ENCODE results near the gene RAP1B. TPM values are rescaled to one million over a fixed set of nuclear protein-coding genes. Genes with fewer than 3 reads are reported as not detected.

RAP1B gene
- total RNA-seq = 66.4 TPM

DNA sequence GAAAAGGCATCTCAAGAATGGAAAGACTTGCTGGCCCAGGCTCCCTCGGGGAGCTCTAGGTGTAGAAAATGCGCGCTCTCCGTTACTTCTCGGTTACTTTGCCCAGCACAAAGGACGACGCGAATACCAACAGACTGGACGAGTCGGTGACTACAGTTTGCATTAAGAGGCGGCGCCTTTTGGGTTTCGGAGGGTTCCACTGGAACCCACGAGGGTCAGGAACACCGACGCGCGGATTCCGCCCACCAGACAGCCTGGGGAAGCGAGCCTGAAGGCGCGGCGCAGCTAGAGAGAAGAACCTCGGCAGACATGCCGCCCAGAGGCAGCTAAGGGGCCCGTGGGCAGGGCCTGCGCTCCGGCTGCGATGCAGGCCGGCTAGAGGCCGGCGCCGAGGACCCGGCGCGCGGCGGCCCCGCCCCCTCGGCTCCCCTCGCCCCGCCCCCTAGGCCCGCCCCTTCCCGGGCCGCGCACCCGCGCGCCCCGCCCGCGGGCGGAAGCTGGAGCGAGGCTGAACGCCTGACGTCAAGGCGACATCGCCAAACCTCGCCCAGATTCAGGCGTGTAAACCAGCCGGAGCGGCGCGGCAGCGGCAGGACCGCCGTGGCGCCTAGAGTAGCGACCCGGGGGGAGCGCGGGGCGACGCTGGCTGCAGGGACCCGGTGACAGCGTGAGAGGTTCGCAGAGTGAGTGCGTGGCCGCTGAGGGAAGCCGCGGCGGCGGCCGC is at the start of gene RAP1B:
TSS of gene RAP1B (plus strand) at position 530 of the 724 bp plus-strand sequence. CDS start 37,826 bp downstream, outside the sequence.
- FAIRE-seq (no peak), DNase-seq (ENCODE audit: low spot score in 2 of 2) (peak; percentile 95)

DNA sequence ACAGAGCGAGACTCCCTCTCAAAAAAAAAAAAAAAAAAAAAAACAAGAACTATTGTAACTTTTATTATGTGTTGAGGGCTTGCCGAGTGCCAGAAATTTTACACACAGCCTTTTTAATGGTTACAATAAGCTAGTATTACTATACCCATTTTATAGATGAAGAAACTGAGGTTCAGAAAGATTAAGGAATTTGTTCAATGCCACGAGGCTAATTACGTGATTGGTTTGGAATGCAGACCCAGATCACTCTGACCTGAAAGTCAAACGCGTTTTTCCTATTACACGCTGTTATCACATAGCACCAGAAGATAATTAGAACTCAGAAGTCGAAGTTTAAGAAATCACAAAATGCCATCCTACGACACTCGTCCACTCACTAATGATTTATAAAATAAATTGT is 48.9 kb upstream of the RAP1B start:
- DNase-seq (ENCODE audit: low spot score in 2 of 2) = no peak
- no peak for FAIRE-seq

- DNase-seq (ENCODE audit: low spot score in 2 of 2) (no peak), FAIRE-seq (no peak)
Measured at GRCh38 chr12:68564166-68564565, 46.5 kb upstream of the RAP1B start.

DNA sequence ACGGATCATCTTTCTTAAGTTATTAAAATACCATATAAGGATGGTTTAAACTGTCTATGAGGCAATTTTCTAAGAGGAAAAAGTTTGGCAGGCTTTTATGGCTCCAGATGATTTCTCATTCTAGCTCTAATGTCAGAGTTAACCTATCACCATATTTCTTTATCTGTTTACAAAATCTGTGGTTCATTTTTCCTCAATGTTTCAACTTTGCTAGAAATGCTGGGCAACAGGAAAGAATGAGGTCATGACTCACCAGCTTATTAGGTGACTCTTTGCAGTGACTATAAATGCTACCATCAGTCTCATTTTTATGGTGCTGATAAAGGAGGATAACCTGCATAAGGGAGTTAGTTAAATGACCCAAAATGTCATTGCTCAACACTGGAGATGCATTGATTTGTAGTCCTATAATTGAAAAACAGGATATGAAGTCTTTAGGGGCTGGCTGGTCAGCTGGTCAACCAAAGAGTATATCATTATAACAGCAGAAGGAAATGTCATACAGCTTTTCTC is 45.3 kb upstream of the RAP1B start:
- FAIRE-seq (no peak), DNase-seq (ENCODE audit: low spot score in 2 of 2) (no peak)

DNA sequence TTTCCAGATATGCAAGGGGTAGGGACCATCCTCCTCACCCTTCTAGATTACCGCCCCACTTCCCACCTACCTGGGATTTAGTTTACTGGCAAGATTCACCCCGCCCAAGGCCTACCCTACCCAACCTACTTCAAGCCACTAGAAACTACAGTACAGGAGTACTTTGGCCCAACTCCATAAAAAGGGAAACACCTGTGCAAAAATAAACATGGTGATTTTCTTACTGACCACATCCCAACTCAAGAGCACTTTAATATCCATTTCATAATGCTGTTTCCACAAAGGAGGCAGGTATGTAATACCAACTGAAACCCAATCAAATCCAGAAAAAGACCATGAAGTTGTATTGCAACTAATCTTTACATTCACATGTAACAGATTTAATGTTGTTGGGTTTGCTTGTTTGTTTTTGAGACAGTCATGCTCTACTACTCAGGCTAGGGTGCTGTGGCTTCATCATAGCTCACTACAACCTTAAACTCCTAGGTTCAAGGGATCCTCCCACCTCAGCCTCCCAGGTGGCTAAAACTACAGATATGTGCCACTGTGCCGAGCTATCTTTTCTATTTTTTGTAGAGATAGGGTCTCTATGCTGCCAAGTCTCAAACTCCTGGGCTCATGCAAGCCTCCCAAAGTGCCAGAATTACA is 41.7 kb upstream of the RAP1B start:
- no peak for FAIRE-seq
- DNase-seq (ENCODE audit: low spot score in 2 of 2) = no peak

DNA sequence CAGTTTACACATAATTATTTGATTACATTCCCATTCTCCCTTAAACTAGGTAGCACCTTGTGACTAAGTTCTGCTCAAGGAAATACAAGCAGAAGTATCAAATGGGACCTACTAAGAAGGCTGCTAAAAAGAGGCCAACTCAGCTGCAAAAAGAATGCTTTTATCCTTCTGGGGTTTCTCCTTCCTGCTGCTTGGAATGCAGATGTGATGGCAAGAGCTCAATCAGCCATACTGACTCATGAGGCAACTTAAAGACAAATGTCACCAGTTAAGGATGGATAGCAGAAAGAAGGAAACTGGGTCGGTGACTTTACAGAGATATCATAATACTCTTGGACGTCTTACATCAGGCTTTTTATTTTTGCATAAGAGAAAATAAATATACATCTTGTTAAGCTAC is 38.0 kb upstream of the RAP1B start:
- DNase-seq (ENCODE audit: low spot score in 2 of 2) = no peak
- no peak for FAIRE-seq

- FAIRE-seq (no peak), DNase-seq (ENCODE audit: low spot score in 2 of 2) (no peak)
Measured at GRCh38 chr12:68573406-68573805, 37.3 kb upstream of the RAP1B start.

DNA sequence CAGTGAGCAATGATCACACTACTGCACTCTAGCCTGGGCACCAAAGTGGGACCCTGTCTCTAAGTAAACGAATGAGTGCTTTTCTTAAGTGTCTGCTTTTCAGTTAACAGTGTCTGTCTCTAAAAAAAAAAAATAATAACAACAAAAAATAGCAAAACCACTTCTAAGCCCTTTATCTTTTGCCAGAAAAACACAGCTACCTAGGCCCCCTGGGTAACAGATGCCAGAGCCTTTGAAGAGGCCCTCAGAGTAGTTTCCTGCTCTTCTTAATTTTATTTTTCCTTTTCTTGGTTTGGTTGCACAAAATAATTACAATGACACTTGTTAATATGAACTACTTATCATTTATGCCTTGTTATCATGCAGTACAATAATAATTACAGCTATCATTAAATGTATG is 32.8 kb upstream of the RAP1B start:
- DNase-seq (ENCODE audit: low spot score in 2 of 2) = no peak
- no peak for FAIRE-seq

GRCh38 chr12:68578765-68579164 is 31.9 kb upstream of the RAP1B start:
- DNase-seq (ENCODE audit: low spot score in 2 of 2) = no peak
- FAIRE-seq = no peak

GRCh38 chr12:68579254-68579653 is 31.4 kb upstream of the RAP1B start:
- DNase-seq (ENCODE audit: low spot score in 2 of 2) (no peak), FAIRE-seq (no peak)

DNA sequence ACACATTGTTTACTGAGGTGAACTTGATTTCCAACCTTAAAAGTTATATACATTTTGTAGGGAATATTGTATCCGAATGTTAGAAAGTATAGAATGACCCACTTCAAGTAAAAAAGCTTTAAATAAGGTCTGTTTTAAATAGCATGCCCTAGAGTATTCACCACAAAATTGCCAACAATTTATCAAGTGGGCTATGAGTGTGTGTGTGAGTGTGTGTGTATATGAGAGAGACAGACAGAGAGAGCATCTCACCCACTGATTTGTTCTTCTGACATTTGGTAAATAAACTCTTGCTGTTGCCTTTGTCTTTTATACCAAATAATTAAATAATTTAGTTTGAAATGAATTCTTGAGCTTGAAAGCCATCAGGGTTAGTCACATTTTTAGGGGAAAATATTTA is 29.8 kb upstream of the RAP1B start:
- no peak for DNase-seq (ENCODE audit: low spot score in 2 of 2)
- no peak for FAIRE-seq

DNA sequence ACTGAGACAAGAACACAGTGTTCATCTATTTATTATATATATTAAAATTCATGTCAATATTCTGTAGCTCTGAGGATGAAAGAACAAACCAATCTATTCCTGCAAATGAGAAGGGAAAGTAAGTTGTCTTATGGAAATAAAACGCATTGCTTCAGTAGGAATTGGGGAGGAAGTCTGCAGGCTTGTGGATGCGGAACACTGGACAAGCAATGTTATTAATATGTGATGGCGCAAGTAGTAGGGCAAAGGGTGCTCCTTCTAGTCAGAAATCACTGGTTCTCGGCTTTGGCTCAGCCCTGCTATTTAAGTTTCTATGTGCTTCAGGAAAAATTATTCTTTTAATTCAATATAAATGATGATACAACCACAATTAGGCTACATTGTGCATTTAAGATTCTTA is 28.8 kb upstream of the RAP1B start:
- DNase-seq (ENCODE audit: low spot score in 2 of 2) (no peak), FAIRE-seq (no peak)

GRCh38 chr12:68585966-68586365 is 24.7 kb upstream of the RAP1B start:
- DNase-seq (ENCODE audit: low spot score in 2 of 2) = no peak
- no peak for FAIRE-seq

GRCh38 chr12:68587448-68587873 is 23.2 kb upstream of the RAP1B start:
- no peak for DNase-seq (ENCODE audit: low spot score in 2 of 2)
- no peak for FAIRE-seq

- no peak for DNase-seq (ENCODE audit: low spot score in 2 of 2)
- no peak for FAIRE-seq
Measured at GRCh38 chr12:68589194-68589593, 21.5 kb upstream of the RAP1B start.

- DNase-seq (ENCODE audit: low spot score in 2 of 2) = no peak
Measured at GRCh38 chr12:68591734-68592418, 18.8 kb upstream of the RAP1B start.

GRCh38 chr12:68595241-68595640 is 15.5 kb upstream of the RAP1B start:
- no peak for DNase-seq (ENCODE audit: low spot score in 2 of 2)
- no peak for FAIRE-seq

More at GRCh38 chr12:68591734-68592418, 18.8 kb upstream of the RAP1B start:
- FAIRE-seq = no peak

- FAIRE-seq (no peak), DNase-seq (ENCODE audit: low spot score in 2 of 2) (no peak)
Measured at GRCh38 chr12:68601767-68602166, 8.9 kb upstream of the RAP1B start.

DNA sequence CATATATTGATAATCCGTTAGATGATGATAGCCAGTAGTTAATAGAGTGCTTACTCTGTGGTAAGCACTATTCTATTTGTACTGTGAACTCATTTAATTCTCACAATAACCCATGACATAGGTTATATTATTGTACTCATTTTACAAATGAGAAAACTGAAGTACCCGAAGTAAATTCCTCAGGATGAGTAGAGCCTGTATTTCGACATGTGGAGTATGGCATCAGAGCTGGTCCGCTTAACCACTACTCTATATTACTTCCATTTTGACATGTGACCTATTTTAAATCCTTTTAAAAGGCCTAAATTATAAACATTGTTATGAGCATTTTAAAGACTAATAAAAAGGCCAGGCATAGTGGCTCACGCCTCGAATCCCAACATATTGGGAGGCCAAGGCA is 8.0 kb upstream of the RAP1B start:
- no peak for FAIRE-seq
- DNase-seq (ENCODE audit: low spot score in 2 of 2) = no peak

DNA sequence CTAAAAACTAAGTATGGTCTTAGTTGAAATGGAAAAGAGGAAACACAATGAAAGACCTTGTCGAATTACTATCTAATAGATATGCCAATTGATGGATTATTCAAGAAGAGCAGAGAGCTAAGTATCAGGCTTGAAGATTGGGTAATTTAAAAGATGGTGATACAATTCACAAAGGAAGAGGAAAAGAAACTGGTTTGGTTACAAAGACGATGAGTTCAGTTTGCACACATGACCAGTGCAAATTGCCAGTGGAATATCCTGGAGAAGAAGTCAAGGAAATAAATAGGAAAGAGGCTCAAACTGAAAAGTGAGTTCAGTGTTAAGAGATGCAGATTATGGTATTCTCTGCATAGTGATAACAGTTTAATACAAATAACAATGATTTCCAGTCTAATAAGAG is 2.5 kb upstream of the RAP1B start:
- FAIRE-seq (no peak), DNase-seq (ENCODE audit: low spot score in 2 of 2) (no peak)

GRCh38 chr12:68609998-68610369 is 715 bp upstream of the RAP1B start:
- DNase-seq (ENCODE audit: low spot score in 2 of 2) = no peak
- FAIRE-seq = no peak

Measured in frontal cortex (tissue), 4 donors.